Embryonic facial prominence (tissue), 1 donor: ENCODE data around the gene SPG7.
"Not testable (repeated sequence)": the region's sequence is repeated elsewhere in the genome, so short reads cannot be mapped to it uniquely, and the experiment has no call there.

ENCODE experiments used
- DNase-seq: peaks from one replicate; pipeline ENCODE4 v3.0.0-alpha.2; 2016; ENCODE audit errors: extremely low spot score

The SPG7 gene

GRCh38 chr16:89507834-89508590 lies at the start of gene SPG7:
TSS of gene SPG7 (plus strand) at chr16:89508403. CDS start at chr16:89508418, 15 bp downstream.
- DNase-seq, result peak; percentile 72

DNA sequence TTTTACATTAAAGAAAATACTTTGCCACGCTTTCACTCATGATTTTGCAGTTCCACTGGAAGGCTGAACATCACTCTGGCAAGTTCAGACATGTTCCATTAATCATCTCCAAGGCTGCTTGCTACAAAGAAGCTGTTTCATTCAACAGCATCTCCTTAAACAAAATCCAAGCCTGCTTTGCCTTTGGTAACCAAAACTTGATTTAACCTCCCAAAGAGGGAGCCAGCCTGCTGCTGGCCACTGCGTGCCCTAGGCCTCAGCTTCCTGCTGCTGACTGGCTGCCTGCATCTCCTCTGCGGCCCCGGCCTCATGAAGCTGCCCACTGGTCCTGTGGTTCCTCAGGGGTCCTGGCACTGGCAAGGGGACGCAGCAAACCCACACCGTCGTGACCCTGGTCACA lies 49.7 kb upstream of the SPG7 start:
- no peak for DNase-seq

DNA sequence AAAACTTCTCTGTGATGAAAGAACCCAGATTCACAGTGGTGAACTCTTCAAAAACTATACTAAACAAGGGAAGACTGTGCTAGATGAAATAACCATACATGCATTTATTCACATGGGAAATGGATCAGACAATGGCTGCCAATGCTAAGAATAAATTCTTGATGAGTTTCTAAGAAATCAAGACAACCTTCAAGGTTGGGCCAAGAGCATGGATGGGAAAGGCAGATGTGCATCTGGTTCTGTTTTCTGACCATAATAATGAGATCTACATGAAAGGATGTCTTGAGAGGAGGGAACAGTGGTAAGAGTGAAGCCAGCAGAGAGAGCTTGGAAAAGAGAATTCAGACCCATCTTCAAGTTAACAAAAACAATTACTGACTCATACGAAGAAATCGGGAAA lies 49.2 kb upstream of the SPG7 start:
- DNase-seq, result no peak

GRCh38 chr16:89460556-89460955 lies 47.6 kb upstream of the SPG7 start:
- DNase-seq, result no peak

DNA sequence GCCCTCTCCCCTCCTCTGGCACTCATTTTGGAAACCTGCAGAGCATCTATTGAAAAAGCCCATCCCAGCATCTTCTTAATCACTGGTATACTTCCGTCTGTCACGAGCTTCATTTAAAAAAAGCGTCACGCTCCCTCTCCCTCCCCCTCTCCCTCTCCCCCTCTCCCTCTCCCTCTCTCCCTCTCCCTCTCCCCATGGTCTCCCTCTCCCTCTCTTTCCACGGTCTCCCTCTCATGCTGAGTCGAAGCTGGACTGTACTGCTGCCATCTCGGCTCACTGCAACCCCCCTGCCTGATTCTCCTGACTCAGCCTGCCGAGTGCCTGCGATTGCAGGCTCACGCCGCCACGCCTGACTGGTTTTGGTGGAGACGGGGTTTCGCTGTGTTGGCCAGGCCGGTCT lies 46.3 kb upstream of the SPG7 start:
- DNase-seq, result not testable (repeated sequence)

DNA sequence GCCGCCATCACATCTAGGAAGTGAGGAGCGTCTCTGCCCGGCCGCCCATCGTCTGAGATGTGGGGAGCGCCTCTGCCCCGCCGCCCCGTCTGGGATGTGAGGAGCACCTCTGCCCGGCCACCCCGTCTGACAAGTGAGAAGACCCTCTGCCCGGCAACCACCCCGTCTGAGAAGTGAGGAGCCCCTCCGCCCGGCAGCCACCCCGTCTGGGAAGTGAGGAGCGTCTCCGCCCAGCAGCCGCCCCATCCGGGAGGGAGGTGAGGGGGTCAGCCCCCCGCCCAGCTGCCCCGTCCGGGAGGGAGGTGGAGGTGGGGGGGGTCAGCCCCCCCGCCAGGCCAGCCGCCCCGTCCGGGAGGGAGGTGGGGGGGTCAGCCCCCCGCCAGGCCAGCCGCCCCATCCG lies 45.6 kb upstream of the SPG7 start:
- DNase-seq, result not testable (repeated sequence)

DNA sequence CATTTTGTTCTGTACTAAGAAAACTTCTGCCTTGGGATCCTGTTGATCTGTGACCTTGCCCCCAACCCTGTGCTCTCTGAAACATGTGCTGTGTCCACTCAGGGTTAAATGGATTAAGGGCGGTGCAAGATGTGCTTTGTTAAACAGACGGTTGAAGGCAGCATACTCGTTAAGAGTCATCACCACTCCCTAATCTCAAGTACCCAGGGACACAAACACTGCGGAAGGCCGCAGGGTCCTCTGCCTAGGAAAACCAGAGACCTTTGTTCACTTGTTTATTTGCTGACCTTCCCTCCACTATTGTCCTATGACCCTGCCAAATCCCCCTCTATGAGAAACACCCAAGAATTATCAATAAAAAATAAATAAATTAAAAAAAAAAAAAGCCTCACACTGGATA lies 44.9 kb upstream of the SPG7 start:
- DNase-seq, result not testable (repeated sequence)

DNA sequence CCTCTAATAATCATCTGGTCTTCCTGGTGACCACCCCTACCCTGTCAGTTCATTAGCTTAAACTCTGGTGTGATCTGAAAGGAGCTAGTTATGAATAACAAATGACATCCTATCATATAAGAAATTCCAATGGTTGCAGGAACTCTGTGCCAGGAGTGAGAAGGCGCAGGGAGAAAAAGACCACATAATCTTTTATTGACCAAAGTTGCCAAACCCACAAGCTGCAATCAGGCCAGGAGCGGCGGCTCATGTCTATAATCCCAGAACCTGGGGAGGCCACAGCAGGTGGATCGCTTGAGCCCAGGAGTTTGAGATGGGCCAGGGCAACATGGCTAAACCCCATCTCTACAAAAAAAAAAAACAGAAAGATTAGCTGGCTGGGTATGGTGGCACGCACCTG lies 41.3 kb upstream of the SPG7 start:
- DNase-seq, result no peak

DNA sequence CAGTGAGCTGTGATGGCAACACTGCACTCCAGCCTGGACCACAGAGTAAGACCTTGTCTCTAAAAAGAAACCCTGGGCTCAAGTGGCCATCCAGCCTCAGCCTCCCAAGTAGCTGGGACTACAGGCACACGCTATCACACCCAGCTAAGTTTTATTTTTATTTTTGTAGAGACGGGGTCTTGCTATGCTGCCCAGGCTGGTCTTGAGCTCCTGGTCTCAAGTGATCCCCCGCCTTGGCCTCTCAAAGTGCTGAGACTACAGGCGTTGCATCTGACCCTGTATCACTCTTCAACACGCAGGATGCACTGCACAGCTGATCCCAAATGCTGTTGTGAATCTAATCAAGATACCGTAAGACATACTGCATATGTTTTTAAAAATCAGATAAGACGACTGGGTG lies 40.8 kb upstream of the SPG7 start:
- no peak for DNase-seq

GRCh38 chr16:89472711-89473075 lies 35.5 kb upstream of the SPG7 start:
- DNase-seq, result no peak

- no peak for DNase-seq
Observed at GRCh38 chr16:89473136-89473712, 35.0 kb upstream of the SPG7 start.

DNA sequence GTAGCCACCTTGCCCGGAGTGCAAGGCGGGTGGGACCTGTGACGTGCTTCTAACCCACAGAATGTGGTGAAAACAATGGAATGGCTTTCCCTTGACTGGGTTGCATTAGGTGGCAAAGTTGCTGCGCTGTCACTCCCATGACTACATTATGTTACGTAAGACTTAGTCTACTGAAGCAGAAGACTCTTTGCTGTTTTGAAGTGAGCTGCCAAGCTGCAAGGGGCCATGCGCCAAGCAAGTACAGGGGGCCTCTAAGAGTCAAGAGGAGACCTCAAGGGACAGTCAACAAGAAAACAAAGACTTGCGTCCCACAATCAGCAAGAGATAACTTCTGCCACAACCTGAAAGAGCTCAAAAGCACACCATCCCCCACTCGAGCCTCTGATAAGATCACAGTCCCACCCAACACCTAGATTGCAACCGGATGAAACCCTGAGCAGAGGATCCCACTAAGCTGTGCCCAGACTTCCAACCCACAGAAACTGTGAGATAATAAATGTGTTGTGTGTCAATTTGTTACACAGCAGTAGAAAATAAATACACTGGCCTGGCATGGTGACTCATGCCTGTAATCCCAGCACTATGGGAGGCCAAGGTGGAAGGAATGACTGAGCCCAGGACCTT lies 34.3 kb upstream of the SPG7 start:
- no peak for DNase-seq

- DNase-seq, result no peak
Observed at GRCh38 chr16:89475144-89475543, 33.1 kb upstream of the SPG7 start.

DNA sequence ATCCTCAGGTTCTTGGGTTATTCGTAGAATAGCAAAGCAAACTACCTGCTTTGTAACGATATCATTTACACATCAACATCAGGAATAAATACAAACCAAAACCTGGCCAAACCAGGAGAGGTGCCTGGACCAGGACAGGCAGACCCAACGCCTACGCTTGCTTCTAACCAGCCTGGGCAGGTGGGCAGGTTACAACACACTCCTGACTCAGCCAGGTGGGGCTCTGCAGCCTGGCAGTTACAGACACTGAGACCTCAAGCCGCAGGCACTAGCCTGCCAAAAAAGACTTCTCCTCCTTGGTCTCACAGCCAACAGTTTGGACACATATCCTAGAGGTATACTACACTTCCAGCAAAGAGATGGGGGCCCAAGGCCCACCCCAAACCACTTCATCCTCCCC lies 31.8 kb upstream of the SPG7 start:
- no peak for DNase-seq

GRCh38 chr16:89476811-89477261 lies 31.4 kb upstream of the SPG7 start:
- DNase-seq, result no peak

- no peak for DNase-seq
Observed at GRCh38 chr16:89478576-89479221, 29.5 kb upstream of the SPG7 start.

DNA sequence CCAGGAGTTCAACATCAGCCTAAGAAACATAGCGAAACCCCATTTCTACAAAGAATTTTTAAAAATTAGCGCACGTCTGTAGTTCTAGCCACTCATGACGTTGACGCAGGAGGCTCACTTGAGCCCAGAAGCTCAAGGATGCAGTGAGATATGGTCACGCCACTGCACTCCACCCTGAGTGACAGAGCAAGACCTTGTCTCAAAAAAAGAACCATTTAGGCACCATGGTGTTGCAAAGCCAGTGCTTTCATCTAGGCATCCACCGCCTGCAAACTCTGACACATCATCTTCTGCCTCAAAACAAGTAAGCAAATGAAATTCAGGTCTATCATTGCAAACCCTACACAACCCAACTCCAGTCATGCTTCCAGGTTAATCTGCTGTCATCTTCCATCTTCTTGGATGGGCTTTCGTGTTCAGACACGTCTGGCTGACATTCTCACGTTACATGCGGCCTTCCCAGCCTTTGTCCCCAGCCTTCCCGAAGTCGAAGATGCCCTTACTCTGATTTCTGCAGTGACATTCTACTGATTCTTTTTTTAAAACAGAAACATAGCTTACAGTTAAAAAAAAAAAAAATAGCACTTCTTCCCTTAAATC lies 26.7 kb upstream of the SPG7 start:
- no peak for DNase-seq

DNA sequence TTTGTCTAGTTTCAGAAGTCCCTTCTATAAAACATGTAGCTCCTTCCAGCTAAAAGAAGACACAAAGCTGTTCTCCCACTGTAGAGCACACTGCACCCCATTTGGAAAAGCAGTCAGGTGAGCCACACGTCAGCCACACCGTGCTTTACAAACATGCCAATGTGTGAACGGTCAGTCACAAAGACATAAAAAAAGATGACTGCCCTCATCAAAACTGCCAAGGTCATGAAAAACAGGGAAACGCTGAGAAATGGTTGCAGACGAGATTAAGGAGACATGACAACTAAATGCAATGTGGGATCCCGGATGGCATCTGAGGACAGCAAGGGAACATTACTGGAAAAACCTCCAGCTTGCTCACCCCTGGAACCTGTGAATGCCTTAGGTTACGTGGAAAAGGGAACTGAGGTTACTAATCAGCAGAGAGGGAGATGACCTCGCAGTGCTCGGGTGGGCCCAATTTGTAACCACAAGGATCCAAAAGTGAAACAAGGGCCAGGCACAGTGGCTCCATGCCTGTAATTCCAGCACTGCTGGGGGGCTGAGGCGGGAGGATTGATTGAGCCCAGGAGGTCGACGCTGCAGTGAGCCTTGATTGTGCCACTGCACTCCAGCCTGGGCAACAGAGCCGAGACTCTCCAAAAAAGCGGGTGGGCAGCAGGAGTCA lies 25.9 kb upstream of the SPG7 start:
- DNase-seq, result no peak

DNA sequence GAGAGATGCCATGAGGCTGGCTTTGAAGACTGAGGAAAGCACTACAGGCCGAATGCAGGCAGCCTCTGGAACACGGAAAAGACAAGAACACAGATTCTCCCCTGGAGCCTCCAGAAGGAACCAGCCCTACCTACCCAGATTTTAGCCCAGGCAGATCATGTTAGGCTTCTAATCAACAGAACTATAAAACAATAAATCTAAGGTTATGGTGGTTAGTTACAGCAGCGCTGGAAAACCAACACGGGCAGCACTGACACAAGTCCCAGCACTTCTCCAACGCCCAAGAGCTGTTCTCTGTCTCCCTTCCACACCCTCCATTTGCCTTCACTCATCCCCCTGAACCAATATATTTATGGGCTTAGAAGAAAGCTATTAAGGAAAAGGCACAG lies 25.4 kb upstream of the SPG7 start:
- DNase-seq, result no peak

- DNase-seq, result no peak
Observed at GRCh38 chr16:89484041-89484501, 24.1 kb upstream of the SPG7 start.

DNA sequence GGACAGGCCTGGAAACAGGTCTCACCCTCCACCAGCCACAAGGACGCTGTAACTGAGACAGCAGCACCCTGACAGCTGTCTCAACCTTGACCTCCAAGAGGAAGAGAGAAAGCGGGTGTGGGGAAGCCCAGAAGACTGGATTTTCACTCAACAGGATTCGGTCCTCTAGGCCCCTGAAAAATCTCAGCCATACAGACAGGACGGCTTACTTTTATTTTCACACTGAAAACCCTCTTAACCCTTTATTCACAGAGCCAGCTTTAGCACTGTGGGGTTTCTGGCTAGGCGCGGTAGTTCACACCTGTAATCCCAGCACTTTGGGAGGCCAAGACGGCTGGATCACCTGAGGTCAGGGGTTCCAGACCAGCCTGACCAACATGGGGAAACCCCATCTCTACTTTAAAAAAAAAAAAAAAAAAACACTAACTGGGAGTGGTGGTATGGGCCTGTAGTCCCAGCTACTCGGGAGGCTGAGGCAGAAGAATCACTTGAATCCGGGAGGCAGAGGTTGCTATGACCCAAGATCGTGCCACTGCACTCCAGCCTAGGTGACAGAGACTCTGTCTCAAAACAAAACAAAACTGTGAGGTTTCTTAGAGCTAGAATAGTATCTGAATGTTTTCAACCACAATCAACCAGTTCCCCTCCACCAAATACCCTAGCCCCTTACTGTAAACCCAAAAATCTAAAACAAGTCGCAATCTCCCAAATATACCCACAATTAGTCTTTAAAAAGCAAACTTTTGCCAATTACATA lies 23.1 kb upstream of the SPG7 start:
- no peak for DNase-seq
